ENCODE measurements around the gene OR8D1. TPM values are rescaled to one million over a fixed set of nuclear protein-coding genes. Genes with fewer than 3 reads are reported as not detected.

Gene OR8D1
- total and polyA plus RNA-seq, 2 of the 8 experiments (the other 6 are each of a cell fraction or from before 2014, with no cell fraction given), result not detected

DNA sequence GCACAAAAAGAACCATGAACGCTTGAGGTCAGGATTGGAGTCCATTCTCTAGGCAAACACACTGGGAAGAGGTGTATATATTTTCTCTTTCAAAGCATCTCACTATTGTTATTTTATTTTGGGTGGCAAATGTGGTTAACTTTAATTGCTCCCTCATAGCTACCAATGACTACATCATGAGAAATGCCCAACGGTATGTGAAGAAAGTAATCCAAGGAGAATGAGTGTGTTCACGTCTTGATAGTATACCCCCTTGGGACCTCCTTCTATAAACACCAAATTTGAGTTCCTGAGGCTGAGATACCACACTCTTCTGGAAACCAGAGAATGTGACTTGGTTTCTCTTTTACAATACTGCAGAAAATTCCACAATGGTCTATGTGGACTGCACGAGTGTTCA, 15.8 kb downstream of the OR8D1 start:
- FAIRE-seq, result no peak
- no peaks in the 10 kb centered on the region for H3K23me2 ChIP-seq (ENCODE audit: low read depth, low read length)
- no peak overlapping the region for H3K27ac ChIP-seq (ENCODE audit: low read depth, low read length)
- H4K20me1 ChIP-seq (replicated peaks in 1 of 2; ENCODE audit: control insufficient read depth in 1 of 2, insufficient read depth in 2 of 2, low read length in 2 of 2), result no peaks in the 10 kb centered on the region
- H3K27me3 ChIP-seq (replicated peaks in 1 of 4; ENCODE audit: control insufficient read depth in 3 of 4, extremely low read depth in 1 of 4, insufficient read depth in 3 of 4, low read length in 3 of 4), result no peaks in the 10 kb centered on the region
- no peaks in the 10 kb centered on the region for H3K9me3 ChIP-seq (ENCODE audit: insufficient read depth in 2 of 2, low read depth in 1 of 2, low read length in 1 of 2)
- H4K5ac ChIP-seq (ENCODE audit: insufficient read length, low read depth, low read length), result no peak overlapping the region
- CTCF ChIA-PET (ENCODE audit: partially characterized antibody), result interaction anchor here (0.8 kb wide), 1 partner anchor 227 kb away, joined by 3 read pairs; no protein-coding TSS in a partner anchor
- 91% methylated on average over 4 of the region's 4 CpGs; no CpG with 5 or more reads in 1 of the 2 experiments for WGBS, 2 experiments (ENCODE audit: extremely low coverage in 1 of 2, insufficient coverage in 1 of 2, insufficient read length in 1 of 2, insufficient replicate concordance in 2 of 2, low coverage in 1 of 2, low lambda C conversion rate in 2 of 2, missing lambda C conversion rate in 1 of 2)
- H2BK15ac ChIP-seq (ENCODE audit: low read length), result no peak overlapping the region
- no peak overlapping the region for H3K56ac ChIP-seq (replicated peaks; ENCODE audit: insufficient read length, low read depth, low read length)
- H2AK5ac ChIP-seq (ENCODE audit: low read depth, low read length), result no peak overlapping the region
- no peak overlapping the region for H3K4ac ChIP-seq (replicated peaks; ENCODE audit: insufficient read length, low read depth, low read length)
- peaks cover 0 to 4% (median 3%) of the 10 kb centered on the region in 4 experiments; a peak in 2 of 7 replicates for H3K4me1 ChIP-seq (replicated peaks in 1 of 4; ENCODE audit: control insufficient read depth in 3 of 4, insufficient read depth in 4 of 4, low read length in 3 of 4)
- no peak overlapping the region for H4K91ac ChIP-seq (replicated peaks; ENCODE audit: insufficient read length, low read length)
- H3K4me2 ChIP-seq (ENCODE audit: insufficient read depth in 1 of 2, low read depth in 2 of 2, low read length in 2 of 2), result no peak overlapping the region
- H3K79me1 ChIP-seq (ENCODE audit: low read depth, low read length), result no peaks in the 10 kb centered on the region
- no peak overlapping the region for H2AFZ ChIP-seq (ENCODE audit: low read length)
- no peak overlapping the region for H3K4me3 ChIP-seq (ENCODE audit: extremely low read depth in 1 of 4, insufficient read depth in 2 of 4, low read depth in 3 of 4, low read length in 4 of 4)
- no peak overlapping the region for H2BK5ac ChIP-seq (ENCODE audit: low read depth, low read length)
- no peak overlapping the region for H3K14ac ChIP-seq (ENCODE audit: insufficient read length)
- H4K8ac ChIP-seq (ENCODE audit: extremely low read depth, insufficient read depth, low read length), result no peak overlapping the region
- POLR2A ChIA-PET (ENCODE audit: partially characterized antibody), result no interaction called here
- DNase-seq (ENCODE audit: low read depth in 1 of 2, low spot score in 2 of 2), result no peak
- H2BK20ac ChIP-seq (ENCODE audit: low read length), result no peak overlapping the region
- H2BK12ac ChIP-seq (ENCODE audit: low read depth, low read length), result no peak overlapping the region
- H3K18ac ChIP-seq (ENCODE audit: extremely low read depth, low read length), result no peak overlapping the region
- no peak overlapping the region for H2BK120ac ChIP-seq (replicated peaks; ENCODE audit: low read depth, low read length)
- no peaks in the 10 kb centered on the region for H3K36me3 ChIP-seq (ENCODE audit: control insufficient read depth in 2 of 4, insufficient read depth in 4 of 4, low read length in 3 of 4)
- H3K9ac ChIP-seq (replicated peaks in 1 of 4; ENCODE audit: extremely low read depth in 1 of 4, low read depth in 3 of 4, low read length in 3 of 4), result no peak overlapping the region
- H3K79me2 ChIP-seq (ENCODE audit: control insufficient read depth in 1 of 2, insufficient read depth in 2 of 2, low read length in 2 of 2), result no peaks in the 10 kb centered on the region
- no peak overlapping the region for H3K23ac ChIP-seq (ENCODE audit: insufficient read length)
- TF ChIP-seq CTBP2 (IDR thresholded peaks at IDR 0.05; ENCODE audit: borderline replicate concordance, insufficient read depth, insufficient read length, low read length), result no peak
- no peak for TF ChIP-seq RAD21 (IDR thresholded peaks at IDR 0.05 in 1 of 2, conservative IDR thresholded peaks at IDR 0.05 in 1 of 2; ENCODE audit: low read depth in 2 of 2, low read length in 2 of 2)
- TF ChIP-seq ZNF274 (IDR thresholded peaks at IDR 0.05; ENCODE audit: borderline replicate concordance, extremely low read depth, low read length), result no peak
- TF ChIP-seq BRCA1 (IDR thresholded peaks at IDR 0.05; ENCODE audit: low read depth, low read length), result no peak
- no peak for TF ChIP-seq CREB1 (IDR thresholded peaks at IDR 0.05)
- TF ChIP-seq TAF7 (optimal IDR thresholded peaks at IDR 0.05; ENCODE audit: borderline replicate concordance, low read depth, low read length), result no peak
- no peak for TF ChIP-seq KDM1A (IDR thresholded peaks at IDR 0.05; ENCODE audit: borderline replicate concordance, low read length)
- no peak for TF ChIP-seq SP4 (IDR thresholded peaks at IDR 0.05; ENCODE audit: low read length)
- TF ChIP-seq, protein P1, sequence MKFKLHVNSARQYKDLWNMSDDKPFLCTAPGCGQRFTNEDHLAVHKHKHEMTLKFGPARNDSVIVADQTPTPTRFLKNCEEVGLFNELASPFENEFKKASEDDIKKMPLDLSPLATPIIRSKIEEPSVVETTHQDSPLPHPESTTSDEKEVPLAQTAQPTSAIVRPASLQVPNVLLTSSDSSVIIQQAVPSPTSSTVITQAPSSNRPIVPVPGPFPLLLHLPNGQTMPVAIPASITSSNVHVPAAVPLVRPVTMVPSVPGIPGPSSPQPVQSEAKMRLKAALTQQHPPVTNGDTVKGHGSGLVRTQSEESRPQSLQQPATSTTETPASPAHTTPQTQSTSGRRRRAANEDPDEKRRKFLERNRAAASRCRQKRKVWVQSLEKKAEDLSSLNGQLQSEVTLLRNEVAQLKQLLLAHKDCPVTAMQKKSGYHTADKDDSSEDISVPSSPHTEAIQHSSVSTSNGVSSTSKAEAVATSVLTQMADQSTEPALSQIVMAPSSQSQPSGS (IDR thresholded peaks at IDR 0.05; ENCODE audit: low read length), result no peak
- TF ChIP-seq TBP (IDR thresholded peaks at IDR 0.05; ENCODE audit: low read depth, low read length), result no peak
- TF ChIP-seq KDM5A (IDR thresholded peaks at IDR 0.05; ENCODE audit: low read length), result no peak
- TF ChIP-seq POLR2A (IDR thresholded peaks at IDR 0.05; ENCODE audit: control extremely low read depth in 1 of 2, low read depth in 2 of 2, low read length in 2 of 2), result no peak
- no peak for TF ChIP-seq RBBP5 (IDR thresholded peaks at IDR 0.05; ENCODE audit: borderline replicate concordance, low read depth, low read length)
